Glutamatergic neuron (in vitro differentiated cells): ENCODE data around the gene FAAH. TPM values are rescaled to one million over a fixed set of nuclear protein-coding genes. Genes with fewer than 3 reads are reported as not detected.

Experiments used
- DNase-seq: peaks from one replicate; pipeline ENCODE4 v3.0.0; 2022
- H3K27ac Mint-ChIP-seq: one replicate; pipeline ENCODE4 v1.8.0; 2020; ENCODE audit warnings: mild to moderate bottlenecking, mixed read lengths, inconsistent platforms; ENCODE audit not compliant: unreplicated experiment
- H3K27me3 Mint-ChIP-seq: one replicate; pipeline ENCODE4 v1.8.0; 2020; ENCODE audit warnings: mild to moderate bottlenecking, moderate library complexity, mixed read lengths, inconsistent platforms; ENCODE audit not compliant: unreplicated experiment
- H3K36me3 Mint-ChIP-seq: one replicate; pipeline ENCODE4 v1.8.0; 2020; ENCODE audit warnings: mild to moderate bottlenecking, mixed read lengths, inconsistent platforms; ENCODE audit not compliant: unreplicated experiment
- H3K4me1 Mint-ChIP-seq: one replicate; pipeline ENCODE4 v1.8.0; 2020; ENCODE audit warnings: mild to moderate bottlenecking, low read depth, mixed read lengths, inconsistent platforms; ENCODE audit not compliant: unreplicated experiment
- H3K4me3 Mint-ChIP-seq: one replicate; pipeline ENCODE4 v1.8.0; 2020; ENCODE audit warnings: mild to moderate bottlenecking, mixed read lengths, inconsistent platforms; ENCODE audit not compliant: unreplicated experiment
- H3K9me3 Mint-ChIP-seq: one replicate; pipeline ENCODE4 v1.8.0; 2020; ENCODE audit warnings: mild to moderate bottlenecking, moderate library complexity, mixed read lengths, inconsistent platforms; ENCODE audit not compliant: unreplicated experiment
- total RNA-seq: library from RNA; stranded (reverse); fragmentation: NEBNext Ultra II Directional; extraction: Animal tissue kit (Norgen Biotek cat#: 25700); gene quantifications from one replicate; pipeline ENCODE4 v1.2.1, GENCODE V29; 2021; ENCODE audit not compliant: unreplicated experiment
- TF ChIP-seq, protein P1 (sequence below): fragments of 200-600 bp; sonication (generic); IDR thresholded peaks from one replicate; pipeline ENCODE4 v1.5.0; 2021; ENCODE audit not compliant: partially characterized antibody, unreplicated experiment

The FAAH gene
- total RNA-seq, 1 donor from 2014 or later: 1.7 TPM

DNA sequence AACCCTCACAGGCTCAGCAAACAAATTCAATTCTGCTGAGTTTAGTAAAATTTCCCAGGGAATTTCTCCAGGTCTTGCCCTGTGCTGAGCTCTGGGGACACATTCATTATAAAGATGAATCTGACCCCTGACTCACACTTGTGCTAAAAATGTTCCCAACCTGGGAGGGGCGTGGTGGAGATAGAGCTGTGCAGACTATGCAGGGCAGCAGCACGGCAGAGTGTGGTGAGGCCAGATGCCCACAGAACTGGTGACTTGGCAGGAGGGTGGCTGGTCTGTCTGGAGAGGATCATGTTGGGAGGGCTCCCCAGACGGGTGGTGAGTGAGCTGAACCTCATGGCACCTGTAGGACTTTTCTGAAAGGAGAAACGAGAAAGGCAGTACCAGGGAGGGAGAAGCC is 31.6 kb downstream of the FAAH start:
- H3K4me3 Mint-ChIP-seq: no peak overlapping the region
- peaks cover 14% of the 10 kb centered on the region for H3K27me3 Mint-ChIP-seq
- H3K4me1 Mint-ChIP-seq: no peaks in the 10 kb centered on the region
- no peak overlapping the region for H3K27ac Mint-ChIP-seq
- H3K36me3 Mint-ChIP-seq: peaks cover 4% of the 10 kb centered on the region
- DNase-seq: no peak
- peaks cover 3% of the 10 kb centered on the region for H3K9me3 Mint-ChIP-seq
- TF ChIP-seq, protein P1, sequence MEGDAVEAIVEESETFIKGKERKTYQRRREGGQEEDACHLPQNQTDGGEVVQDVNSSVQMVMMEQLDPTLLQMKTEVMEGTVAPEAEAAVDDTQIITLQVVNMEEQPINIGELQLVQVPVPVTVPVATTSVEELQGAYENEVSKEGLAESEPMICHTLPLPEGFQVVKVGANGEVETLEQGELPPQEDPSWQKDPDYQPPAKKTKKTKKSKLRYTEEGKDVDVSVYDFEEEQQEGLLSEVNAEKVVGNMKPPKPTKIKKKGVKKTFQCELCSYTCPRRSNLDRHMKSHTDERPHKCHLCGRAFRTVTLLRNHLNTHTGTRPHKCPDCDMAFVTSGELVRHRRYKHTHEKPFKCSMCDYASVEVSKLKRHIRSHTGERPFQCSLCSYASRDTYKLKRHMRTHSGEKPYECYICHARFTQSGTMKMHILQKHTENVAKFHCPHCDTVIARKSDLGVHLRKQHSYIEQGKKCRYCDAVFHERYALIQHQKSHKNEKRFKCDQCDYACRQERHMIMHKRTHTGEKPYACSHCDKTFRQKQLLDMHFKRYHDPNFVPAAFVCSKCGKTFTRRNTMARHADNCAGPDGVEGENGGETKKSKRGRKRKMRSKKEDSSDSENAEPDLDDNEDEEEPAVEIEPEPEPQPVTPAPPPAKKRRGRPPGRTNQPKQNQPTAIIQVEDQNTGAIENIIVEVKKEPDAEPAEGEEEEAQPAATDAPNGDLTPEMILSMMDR: no peak

DNA sequence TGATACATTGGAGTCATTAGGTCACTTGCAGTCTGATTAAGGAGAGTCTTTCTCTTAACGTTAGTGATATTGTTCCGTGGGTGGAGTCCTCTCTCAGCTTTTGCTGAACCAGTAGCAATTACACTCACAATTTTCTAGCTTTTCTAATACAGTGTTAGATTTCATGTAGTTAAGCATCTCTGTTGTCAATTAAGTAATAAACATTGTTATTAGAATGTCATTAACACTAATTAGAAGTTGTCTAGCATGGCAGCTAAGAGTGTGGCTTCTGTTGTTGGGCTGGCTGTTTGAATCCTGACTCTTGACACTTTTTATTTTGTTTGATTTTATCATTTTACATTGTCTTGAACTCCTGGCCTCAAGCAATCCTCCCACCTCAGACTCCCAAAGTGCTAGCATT is 33.4 kb downstream of the FAAH start:
- DNase-seq: no peak
- Mint-ChIP-seq H3K4me1 (no peaks in the 10 kb centered on the region), H3K4me3 (no peak overlapping the region), H3K9me3 (peaks cover 3% of the 10 kb centered on the region), H3K36me3 (peaks cover 1% of the 10 kb centered on the region), H3K27ac (no peak overlapping the region), H3K27me3 (peaks cover 9% of the 10 kb centered on the region)
- TF ChIP-seq, protein P1: no peak

DNA sequence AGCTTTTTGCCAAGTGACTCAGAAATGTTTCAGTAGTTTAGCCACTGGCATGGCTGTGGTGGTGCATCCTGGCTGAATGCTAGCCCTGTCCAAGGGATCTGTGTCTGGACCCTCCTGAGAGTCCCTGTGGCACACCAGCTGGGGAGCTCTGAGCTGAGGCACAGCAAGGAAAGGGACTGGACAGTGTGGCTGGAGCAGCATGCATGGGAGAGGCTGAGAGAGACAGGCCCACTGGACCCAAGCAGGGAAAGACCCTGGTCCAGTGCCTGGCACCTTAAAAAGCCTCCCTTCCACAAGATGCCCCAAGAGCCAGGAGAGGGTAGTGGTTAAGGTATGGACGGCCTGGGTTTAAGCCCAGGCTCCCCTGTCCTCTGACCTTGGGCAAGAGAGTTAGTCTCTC is 35.3 kb downstream of the FAAH start:
- Mint-ChIP-seq H3K4me3 (no peak overlapping the region), H3K36me3 (peaks cover 4% of the 10 kb centered on the region), H3K27ac (no peak overlapping the region), H3K27me3 (peaks cover 12% of the 10 kb centered on the region), H3K9me3 (peaks cover 3% of the 10 kb centered on the region), H3K4me1 (no peaks in the 10 kb centered on the region)
- DNase-seq: no peak
- TF ChIP-seq, protein P1: no peak

DNA sequence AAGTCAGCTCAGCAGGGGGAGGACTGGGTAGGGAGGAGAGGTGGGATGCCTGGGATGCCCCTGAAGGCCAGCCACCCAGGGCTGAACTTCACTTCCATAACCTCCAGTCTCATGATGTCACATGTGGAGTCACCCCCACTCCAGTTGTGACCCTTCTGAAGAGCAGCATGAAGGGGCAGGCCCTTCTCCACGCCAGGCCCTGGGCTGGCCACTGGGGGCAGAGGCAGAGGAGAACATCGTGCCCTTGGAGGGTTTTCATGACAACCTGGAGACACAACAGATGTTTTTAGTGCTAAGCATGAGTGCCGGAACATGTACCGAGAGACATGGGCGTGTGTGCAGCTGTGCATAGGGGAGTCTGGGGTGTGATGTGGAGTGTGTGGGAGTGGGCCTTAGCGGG is 37.6 kb downstream of the FAAH start:
- H3K27ac Mint-ChIP-seq: no peak overlapping the region

GRCh38 chr1:46432781-46433327 is 38.7 kb downstream of the FAAH start:
- no peaks in the 10 kb centered on the region for H3K4me1 Mint-ChIP-seq
- DNase-seq: no peak
- no peak overlapping the region for H3K4me3 Mint-ChIP-seq
- TF ChIP-seq, protein P1: no peak
- peaks cover 10% of the 10 kb centered on the region for H3K27me3 Mint-ChIP-seq
- H3K36me3 Mint-ChIP-seq: peaks cover 5% of the 10 kb centered on the region
- H3K9me3 Mint-ChIP-seq: peaks cover 2% of the 10 kb centered on the region
- no peak overlapping the region for H3K27ac Mint-ChIP-seq

More for the DNA sequence above, 37.6 kb downstream of the FAAH start:
- Mint-ChIP-seq H3K9me3 (peaks cover 1% of the 10 kb centered on the region), H3K4me1 (no peaks in the 10 kb centered on the region), H3K36me3 (peaks cover 5% of the 10 kb centered on the region), H3K4me3 (no peak overlapping the region), H3K27me3 (peaks cover 10% of the 10 kb centered on the region)
- TF ChIP-seq, protein P1: no peak
- DNase-seq: no peak
